ENCODE data around the gene AUNIP.

Gene AUNIP

DNA sequence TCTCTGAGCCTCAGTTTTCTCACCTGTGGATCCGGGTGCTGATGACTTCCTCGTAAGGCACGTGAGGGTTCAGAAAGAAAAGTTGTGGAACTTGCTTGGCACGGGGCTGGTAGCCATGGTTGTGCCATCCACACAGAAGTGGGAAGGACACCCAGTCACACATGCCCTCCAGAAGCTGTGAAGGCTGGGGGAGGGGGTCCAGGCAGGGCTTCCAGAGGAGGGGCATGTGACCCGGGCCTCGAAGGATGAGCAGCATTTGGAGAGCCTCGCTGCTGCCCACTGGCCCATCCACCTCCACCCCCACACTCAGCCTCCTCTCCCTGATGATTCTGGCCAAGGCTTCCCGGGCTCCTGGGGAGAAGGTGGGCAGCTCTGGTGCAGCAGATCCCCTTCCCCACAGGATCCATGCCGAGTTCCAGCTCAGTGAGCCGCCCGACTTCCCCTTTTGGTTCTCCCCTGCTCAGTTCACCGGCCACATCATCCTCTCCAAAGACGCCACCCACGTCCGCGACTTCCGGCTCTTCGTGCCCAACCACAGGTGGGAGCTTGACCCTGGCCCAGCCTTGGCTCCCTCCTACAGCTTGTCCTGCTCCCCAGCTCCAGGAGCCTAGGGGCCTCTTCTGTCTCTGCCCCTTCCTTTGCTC lies 49.9 kb downstream of the AUNIP start:
- DNase-seq (ENCODE audit: low read depth in 2 of 2) = no peak

DNA sequence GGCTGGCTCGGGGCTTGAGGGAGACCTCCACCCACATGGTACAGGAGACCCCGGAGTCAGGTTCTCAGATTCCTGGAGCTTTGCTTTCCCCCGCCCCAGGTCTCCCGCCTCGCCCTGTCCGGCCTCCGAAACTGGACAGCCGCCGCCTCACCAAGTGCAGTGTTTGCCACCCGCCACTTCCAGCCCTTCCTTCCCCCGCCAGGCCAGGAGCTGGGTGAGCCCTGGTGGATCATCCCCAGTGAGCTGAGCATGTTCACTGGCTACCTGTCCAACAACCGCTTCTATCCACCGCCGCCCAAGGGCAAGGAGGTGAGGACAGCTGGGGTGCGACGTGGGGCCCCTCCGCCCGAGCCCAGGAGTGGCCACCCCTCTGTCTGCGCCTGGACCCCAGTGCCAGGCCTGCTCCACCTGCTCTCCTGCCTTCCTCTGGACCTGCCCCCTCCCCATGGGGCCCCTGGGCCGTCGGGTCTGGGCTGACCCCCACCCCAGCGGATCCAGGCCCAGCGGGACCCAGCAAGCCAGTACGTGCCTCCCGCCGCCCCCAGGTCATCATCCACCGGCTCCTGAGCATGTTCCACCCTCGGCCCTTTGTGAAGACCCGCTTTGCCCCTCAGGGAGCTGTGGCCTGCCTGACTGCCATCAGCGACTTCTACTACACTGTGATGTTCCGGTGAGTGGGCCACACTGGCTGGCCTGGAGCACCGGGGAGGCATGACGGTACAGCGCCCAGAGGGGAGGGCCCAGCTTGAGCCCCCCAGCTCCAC lies 50.6 kb downstream of the AUNIP start:
- DNase-seq (ENCODE audit: low read depth in 2 of 2) = no peak

DNA sequence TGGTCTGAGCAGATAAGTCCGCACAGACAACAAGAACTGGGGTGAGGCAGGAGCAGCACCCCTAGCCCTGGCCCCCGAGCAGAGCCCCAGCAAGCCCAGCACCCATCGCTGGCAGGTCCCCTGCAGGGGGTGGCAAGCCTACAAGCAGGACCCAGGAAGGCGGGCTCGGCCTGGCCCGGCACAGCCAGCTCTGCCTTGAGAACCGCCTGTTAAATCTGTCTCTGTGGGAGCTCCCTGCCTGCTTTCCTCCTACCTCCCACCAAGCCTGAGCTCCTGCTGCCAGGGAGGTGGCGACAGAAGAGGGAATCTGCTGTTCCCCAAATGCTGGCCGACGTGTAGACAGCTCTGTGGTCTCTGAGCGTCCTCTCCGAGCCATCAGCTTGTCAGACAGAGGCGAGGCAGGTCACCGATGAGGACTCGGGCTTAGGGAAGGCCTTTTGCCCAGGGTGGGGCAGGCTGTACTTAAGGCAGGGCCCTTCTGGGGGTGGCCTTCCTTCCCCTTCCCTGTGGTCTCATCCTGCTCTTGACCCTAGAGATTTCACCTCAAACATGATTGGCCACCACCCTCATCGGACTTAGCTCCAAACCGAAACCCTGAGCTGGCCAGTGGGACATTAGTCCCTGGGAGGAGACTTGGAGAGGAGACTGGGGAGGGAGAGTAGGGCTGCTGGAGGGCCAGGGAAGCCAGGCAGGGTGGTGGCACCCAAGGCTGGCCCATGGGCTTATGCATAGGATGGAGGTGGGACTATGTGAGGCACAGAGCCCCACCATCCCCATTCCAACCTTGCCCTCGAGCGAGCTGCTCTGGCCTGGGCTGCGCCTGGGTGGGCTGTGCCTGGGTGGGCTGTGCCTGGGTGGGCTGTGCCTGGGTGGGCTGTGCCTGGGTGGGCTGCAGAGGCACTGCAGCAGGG lies 51.5 kb downstream of the AUNIP start:
- DNase-seq (ENCODE audit: low read depth in 2 of 2) = no peak

DNA sequence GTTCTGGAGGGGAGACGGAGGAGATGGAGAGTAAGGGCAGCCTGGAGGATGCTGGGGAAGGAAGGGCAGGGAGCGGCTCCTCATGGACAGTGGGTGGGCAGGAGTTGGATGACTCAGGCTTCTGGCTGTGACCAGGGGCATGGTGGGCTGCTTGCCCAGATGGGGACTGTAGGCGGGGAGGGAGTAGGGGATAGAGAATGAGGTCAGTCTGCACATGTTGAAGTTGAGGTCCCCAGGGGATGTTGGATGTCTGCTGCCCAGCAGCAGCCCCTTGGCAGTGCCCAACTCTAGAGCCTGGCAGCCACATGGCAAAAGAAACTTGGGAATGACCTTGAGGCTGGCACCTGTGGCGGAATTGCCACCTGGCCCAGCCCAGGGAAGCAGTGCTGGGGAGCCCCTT lies 52.8 kb downstream of the AUNIP start:
- DNase-seq (ENCODE audit: low read depth in 2 of 2) = no peak

DNA sequence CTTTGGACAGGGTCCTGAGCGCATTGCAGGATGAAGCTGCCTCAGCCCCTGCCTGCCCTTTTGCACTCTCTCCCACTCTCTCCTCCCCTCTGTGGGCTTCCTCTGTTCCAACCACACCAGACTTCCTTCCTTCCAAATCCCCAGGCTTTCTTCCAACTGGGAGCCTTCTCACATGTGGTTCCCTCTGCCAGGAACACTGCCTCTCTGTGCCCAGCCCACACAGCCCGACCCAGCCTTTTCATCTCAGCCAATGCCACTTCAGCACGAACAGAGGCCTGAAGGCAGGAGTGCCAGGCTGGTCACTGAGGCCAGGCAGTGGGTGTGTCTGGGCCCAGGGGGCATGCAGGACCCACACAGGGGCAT lies 53.4 kb downstream of the AUNIP start:
- DNase-seq (ENCODE audit: low read depth in 2 of 2) = no peak

DNA sequence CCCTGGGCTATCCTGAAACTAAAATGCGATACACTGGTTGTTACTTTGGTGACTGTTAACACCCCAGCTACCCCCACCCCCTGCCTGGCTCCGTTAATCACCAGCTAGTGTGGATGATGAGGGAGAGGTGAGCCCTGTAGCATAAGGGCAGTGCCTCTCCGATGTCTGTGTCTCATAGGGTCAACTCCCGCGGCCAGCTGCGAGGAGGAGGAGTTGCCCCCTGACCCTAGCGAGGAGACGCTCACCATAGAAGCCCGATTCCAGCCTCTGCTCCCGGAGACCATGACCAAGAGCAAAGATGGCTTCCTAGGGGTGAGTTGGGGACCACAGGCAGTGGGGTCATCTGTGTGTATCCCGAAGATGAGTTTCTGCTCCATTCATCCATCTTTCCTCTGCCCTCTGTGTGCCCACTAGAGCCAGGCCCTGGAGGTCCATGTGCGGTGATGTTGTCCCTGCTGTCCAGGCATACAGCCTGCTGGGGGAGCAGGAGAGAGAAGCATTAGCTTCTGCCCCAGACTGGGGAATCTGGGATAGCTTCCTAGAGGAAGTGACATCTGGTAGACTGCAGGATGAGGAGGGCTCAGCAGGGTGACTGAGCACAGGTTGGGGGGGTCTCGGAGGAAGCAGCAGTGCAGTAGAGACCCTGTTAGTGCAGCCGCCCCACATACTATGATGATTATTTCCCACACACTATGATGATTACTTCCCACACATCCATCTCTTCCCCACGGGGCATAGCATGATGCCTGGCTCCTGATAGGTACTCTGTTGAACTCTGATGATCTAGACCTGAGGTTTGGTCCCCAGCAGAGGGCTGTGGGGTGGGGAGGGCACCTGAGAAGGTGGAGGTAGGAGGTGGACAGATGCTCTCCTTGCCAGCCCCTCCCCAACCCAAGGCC lies 54.0 kb downstream of the AUNIP start:
- DNase-seq (ENCODE audit: low read depth in 2 of 2) = no peak

DNA sequence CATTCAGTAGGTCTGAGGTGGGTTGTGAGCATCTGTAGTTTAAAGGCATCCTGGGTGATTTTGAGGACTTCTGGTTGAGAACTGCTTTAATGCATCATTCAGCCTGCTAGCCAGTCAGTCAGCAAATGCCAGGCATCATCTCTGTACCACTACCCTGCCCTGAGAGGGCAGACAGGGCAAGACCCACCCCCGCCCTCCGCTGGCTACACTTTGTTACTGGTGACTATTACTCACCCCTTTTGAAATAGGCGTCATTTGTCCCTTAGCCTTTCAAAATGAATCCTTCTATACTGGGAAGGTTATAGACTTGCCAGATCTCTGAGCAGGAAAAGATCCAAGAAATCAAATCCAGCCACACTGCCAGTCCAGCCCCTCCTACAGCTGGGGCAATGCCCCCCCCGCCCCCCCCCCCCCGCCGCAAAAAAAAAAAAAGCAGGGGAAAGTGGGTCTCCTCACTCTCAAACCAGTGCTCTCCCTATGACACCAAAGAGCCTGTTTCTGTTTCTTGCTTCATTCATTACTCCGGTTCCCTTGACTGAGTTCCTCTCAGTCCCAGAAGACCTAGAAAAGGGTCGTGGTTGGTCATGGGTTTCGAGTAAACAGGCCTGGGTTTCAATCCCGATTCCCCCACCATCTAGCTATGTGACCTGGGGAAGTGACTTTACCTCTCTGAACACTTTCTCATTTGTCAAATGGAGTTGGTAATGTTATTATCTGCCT lies 54.9 kb downstream of the AUNIP start:
- no peak for DNase-seq (ENCODE audit: low read depth in 2 of 2)

DNA sequence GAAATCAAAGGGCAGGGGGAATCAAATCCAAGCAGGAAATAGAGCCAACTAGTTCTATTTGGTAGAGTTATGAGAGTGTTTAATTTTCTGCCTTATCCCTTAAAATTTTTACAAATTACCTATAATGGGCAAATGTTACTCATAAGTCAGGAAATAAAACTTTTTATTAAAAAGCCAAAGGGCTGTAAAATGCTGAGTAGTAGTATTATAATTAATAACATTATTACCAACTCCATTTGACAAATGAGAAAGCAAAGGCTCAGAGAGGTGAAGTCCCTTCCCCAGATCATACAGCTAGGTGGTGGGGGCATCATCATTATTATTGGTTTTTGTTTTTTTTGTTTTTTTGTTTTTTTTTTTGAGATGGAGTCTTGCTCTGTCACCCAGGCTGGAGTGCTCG lies 55.9 kb downstream of the AUNIP start:
- no peak for DNase-seq (ENCODE audit: low read depth in 2 of 2)

DNA sequence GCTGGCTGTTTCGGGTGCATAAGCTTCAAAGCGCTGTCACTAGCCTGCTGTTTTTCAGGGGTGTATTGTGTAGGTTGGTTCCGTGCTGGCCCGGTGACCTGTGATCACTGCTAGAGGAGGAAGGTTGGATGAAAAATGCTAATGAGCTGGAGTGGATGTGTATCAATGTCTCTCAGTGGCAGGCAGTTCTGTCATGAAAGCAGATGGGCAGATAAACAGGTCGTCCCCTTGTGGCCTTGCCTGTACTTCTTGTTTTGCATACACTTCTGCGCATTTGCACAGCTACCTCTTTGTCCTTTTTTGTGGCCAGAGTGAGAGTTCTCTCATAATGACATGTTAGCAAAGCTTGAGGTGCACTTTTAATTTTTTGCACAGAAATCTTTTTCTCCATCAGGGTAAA lies 56.3 kb downstream of the AUNIP start:
- no peak for DNase-seq (ENCODE audit: low read depth in 2 of 2)

DNA sequence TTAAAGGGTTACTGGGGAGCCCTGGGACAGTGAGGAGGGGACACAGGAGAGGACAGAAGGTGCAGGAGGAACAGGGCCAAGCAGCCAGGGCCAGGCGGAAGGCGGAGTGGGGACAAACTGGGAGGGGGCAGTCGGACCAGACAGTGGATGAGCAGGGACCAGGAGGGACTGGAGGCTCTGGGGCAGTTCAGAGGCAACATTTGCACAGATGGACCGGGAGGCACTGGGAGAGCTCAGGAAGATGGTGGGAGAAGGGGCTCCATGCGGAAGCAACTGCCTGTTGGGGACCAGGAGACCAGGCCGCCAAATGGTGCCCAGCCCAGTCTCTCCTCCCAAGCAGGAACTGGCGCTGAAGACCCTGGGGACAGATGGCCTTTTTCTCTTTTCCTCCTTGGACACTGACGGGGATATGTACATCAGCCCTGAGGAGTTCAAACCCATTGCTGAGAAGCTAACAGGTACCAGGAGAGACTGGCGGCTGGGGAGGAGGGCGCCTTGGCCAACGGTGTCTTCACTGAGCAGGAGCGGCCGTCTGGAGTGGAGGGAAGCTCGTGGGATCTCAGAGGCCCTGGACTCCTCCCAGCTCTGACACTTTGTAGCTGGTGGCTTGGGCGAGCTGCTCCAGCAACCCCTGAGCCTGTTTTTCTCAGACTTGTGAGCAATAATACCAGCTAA lies 58.4 kb downstream of the AUNIP start:
- DNase-seq (ENCODE audit: low read depth in 2 of 2) = no peak

DNA sequence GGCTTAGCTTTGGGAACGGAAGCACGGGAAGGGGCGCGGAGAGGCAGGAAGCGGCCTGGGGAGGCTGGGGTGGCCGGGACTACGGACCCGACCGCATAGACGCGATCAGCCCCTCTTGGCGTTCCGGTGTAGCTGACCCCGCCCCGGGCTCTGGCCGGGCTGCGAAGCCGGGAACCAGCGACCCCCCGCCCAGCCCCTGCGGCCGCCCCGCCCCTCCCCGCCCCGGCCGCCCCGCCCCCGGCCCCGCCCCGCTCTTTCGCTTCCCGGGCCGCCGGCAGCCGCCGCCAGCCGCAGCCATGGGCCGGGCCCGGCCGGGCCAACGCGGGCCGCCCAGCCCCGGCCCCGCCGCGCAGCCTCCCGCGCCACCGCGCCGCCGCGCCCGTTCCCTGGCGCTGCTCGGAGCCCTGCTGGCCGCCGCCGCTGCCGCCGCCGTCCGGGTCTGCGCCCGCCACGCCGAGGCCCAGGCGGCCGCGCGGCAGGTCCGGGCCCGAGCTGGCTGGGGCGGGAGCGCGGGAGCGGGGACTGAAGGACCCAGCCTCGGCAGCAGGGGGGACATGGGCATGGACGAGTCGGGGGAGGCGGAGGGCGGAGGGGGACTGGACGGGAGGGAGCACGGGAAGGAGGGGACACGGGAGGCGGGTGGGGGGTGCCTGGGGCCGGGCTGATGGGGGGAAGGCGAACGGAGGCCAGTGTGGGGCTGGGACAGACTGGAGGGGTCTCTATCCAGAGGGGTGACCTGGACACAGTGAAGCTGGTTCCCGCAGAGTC lies 59.1 kb downstream of the AUNIP start, which contains the start of gene SELENON:
SELENON (plus strand) TSS at position 259 of the 768 bp plus-strand sequence; CDS start at position 297, 38 bp downstream.
- DNase-seq (ENCODE audit: low read depth in 2 of 2) = no peak

DNA sequence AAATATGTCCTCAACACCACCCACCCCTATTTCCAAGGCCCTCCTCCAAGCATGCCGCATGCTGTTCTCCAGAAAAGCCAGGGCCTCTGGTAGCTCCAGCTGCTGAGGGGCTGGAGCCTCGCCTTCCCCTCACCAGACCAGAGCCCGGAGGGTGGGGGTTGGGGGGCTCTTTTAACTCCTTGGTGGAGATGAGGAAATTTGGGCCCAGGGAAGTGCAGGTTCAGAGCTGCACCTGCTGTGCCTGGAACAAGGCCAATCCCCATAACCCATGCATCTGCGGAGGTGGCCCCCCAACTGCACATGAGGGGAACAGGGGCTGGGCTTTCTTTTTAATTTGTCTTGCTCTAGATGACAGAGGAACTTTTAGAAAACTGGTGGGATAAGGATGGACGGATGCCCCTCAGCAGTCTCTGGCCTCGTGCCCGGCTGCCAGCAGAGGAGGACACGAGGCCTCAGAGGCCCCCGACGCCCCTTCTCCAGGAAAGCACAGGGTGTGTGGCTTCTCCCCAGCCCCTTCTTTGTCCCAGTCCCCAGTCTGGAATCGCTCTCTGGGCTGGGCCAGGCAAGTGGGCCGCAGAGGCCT lies 59.8 kb downstream of the AUNIP start:
- no peak for DNase-seq (ENCODE audit: low read depth in 2 of 2)

DNA sequence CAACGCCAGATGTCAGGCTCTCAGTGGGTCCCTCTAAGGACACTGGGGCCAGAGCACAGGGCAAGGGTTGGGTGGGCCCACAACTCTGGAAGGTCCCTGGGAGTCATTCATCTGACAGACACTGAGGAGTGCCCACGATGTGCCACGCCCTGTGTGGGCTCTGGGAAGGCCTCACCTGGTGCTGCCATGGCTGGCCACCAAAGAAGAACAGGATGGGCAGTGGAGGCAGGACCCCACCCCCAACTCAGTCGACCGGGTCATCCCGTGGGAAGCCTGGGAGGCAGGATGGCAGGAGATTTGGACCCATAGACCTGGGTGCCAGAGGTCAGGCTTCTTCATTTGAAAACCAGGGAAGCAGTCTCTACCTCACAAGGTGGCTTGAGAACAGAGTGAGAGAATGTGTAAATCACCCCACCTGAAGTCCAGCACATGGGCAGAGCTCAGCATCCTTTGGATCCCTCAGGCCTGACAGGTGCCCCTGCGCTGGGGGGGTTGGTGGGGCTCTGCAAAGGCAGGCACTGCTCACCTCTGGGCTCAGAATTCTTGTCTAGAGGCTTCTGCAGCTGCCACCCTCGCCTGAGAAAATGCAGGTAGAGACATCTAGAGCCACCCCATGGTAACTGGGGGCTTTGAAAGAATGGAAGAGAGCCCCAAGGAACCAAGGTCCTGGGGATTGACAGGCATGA lies 60.4 kb downstream of the AUNIP start:
- DNase-seq (ENCODE audit: low read depth in 2 of 2) = no peak

DNA sequence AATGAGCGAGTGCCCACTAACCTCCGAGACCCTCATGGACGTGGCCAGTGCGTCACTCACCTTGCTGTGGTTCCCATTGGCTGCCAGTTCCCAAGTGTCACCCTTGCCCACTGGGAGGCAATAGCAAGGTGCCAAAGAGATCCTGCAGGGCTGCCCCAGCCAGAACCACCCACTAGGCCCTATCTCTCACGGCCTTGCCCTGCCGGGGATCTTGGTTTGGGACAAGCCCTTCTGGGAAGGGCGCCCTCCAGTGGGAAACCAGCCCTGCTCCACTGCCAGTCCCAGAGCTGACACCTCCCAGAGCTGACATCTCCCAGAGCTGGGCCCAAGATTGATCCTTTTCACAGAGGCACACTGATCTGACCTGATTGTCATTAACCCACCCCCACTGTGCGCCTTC lies 61.3 kb downstream of the AUNIP start:
- DNase-seq (ENCODE audit: low read depth in 2 of 2) = no peak

DNA sequence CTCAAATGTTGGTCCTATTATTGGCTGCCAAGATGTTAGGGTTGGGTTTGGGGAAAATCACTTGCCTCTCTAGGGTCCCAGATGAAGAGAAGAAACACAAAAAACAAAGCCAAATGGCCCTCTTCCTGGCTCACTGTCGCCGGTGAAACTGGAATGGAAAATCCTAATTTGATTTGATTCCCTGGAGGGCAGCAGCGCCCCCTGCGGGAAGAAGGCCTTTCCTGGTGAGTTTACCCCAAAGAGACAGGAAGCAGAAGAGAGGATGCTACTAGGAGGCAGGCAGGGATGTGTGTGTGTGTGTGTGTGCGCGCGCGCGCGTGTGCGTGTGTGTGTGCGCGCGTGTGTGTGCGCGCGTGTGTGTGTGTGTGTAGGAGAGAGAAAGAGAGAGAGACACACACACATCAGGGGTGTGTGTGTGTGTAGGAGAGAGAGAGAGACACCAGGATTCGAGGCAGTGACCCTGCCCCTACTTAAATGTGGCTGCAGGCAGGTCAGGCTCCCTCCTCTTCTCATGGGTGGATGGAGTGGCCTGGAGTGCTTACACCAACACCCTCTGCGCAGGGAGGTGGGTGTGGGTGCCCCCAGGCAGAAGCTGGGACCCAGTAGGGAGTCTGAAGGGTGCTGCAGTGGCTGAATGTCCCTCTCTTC lies 62.3 kb downstream of the AUNIP start:
- DNase-seq (ENCODE audit: low read depth in 2 of 2) = peak; percentile 60 to 64

DNA sequence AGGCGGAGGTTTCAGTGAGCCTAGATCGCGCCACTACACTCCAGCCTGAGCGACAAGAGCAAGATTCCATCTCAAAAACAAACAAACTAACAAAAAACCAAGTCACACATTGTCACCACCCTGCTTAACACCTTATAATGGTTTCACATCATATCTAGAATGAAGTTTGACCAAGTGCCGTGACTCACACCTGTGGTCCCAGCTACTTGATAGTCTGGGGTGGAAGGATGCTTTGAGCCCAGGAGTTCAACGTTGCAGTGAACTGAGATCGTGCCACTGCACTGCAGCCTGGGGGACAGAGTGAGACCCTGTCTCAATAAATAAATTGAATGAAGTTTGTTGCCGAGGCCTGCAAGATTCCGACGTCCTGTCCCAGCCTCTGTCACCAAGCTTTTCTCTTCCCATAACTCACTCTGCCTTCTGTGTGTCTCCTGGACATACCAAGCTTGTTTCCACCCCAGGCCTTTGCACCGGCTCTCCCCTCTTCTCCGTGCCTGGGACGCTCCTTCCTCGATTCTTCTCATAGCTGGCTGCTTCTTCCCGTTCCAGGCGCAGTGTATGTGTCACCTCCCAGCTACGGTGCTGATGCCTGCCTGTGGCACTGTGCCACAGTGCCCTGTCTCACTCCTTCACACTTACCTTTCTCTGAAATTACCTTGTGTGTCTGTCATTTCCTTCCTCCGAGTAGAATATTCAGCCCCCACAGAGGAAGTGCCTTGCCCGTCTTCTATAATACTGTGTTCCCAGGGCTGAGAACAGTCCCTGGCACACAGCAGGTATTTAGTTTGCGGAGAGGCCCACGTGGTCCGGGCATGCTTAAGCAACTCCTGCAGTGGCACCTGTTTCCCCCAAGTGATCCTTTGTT lies 63.1 kb downstream of the AUNIP start:
- DNase-seq (ENCODE audit: low read depth in 2 of 2) = no peak

DNA sequence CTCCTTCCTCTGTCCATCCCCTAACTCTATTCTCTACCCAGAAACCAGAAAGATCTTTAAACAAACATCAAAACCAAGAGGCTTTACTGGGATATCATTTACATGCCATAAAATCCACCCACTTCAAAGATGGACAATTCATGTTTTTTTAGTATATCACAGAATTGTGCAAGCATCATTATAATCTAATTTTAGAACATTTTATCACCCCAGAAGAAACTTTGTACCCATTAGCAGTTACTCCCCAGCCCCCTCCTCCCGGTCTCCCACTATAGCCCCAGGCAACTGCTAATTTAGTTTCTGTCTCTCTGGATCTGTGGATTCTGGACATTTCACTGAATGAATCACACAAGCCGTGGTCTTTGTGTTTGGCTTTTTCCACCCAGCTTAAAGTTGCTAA lies 64.0 kb downstream of the AUNIP start:
- no peak for DNase-seq (ENCODE audit: low read depth in 2 of 2)
